Measurements from ENCODE around the gene MAIP1.
"Not testable (repeated sequence)": the region's sequence is repeated elsewhere in the genome, so short reads cannot be mapped to it uniquely, and the experiment has no call there.

The MAIP1 gene

GRCh38 chr2:199955339-199956061, at the start of gene MAIP1, which contains the start of gene TYW5:
Gene MAIP1, plus strand, starts transcription at chr2:199955582. Its CDS starts 217 bp downstream, at chr2:199955799.
Gene TYW5, minus strand, starts transcription at chr2:199955491. Its CDS starts 21 bp downstream, at chr2:199955470.
- DNase-seq (ENCODE audit: low spot score), result peak; percentile 92

GRCh38 chr2:199907008-199907714, 48.2 kb upstream of the MAIP1 start:
- no peak for DNase-seq (ENCODE audit: low spot score)

GRCh38 chr2:199910338-199911051, 44.9 kb upstream of the MAIP1 start:
- no peak for DNase-seq (ENCODE audit: low spot score)

- DNase-seq (ENCODE audit: low spot score), result peak; percentile 99
These were observed 44.1 kb upstream of the MAIP1 start, which contains the start of gene C2orf69 for GRCh38 chr2:199911052-199911876. Gene C2orf69, plus strand, starts transcription at chr2:199911293. Its CDS starts 146 bp downstream, at chr2:199911439.

- DNase-seq (ENCODE audit: low spot score), result no peak
These were observed 43.6 kb upstream of the MAIP1 start for GRCh38 chr2:199911877-199912161.

- DNase-seq (ENCODE audit: low spot score), result not testable (repeated sequence)
These were observed 42.7 kb upstream of the MAIP1 start for GRCh38 chr2:199912553-199913114.

GRCh38 chr2:199914372-199914958, 40.9 kb upstream of the MAIP1 start:
- no peak for DNase-seq (ENCODE audit: low spot score)

GRCh38 chr2:199916980-199917379, 38.4 kb upstream of the MAIP1 start:
- DNase-seq (ENCODE audit: low spot score), result no peak

GRCh38 chr2:199922856-199923255, 32.5 kb upstream of the MAIP1 start:
- peak; percentile 39 for DNase-seq (ENCODE audit: low spot score)

- no peak for DNase-seq (ENCODE audit: low spot score)
These were observed 31.5 kb upstream of the MAIP1 start for GRCh38 chr2:199923924-199924323.

GRCh38 chr2:199926806-199927205, 28.6 kb upstream of the MAIP1 start:
- DNase-seq (ENCODE audit: low spot score), result no peak

- DNase-seq (ENCODE audit: low spot score), result no peak
These were observed 27.2 kb upstream of the MAIP1 start for GRCh38 chr2:199928226-199928625.

- DNase-seq (ENCODE audit: low spot score), result no peak
These were observed 26.8 kb upstream of the MAIP1 start for GRCh38 chr2:199928626-199929025.

- no peak for DNase-seq (ENCODE audit: low spot score)
These were observed 26.1 kb upstream of the MAIP1 start for GRCh38 chr2:199929262-199929661.

GRCh38 chr2:199932312-199932855, 23.0 kb upstream of the MAIP1 start:
- peak; percentile 94 for DNase-seq (ENCODE audit: low spot score)

- no peak for DNase-seq (ENCODE audit: low spot score)
These were observed 21.9 kb upstream of the MAIP1 start for GRCh38 chr2:199933466-199933865.

GRCh38 chr2:199936554-199936953, 18.8 kb upstream of the MAIP1 start:
- no peak for DNase-seq (ENCODE audit: low spot score)

GRCh38 chr2:199940373-199940772, 15.0 kb upstream of the MAIP1 start:
- DNase-seq (ENCODE audit: low spot score), result no peak

GRCh38 chr2:199943373-199943772, 12.0 kb upstream of the MAIP1 start:
- no peak for DNase-seq (ENCODE audit: low spot score)

- DNase-seq (ENCODE audit: low spot score), result no peak
These were observed 9.2 kb upstream of the MAIP1 start for GRCh38 chr2:199946196-199946595.

GRCh38 chr2:199946836-199947235, 8.5 kb upstream of the MAIP1 start:
- no peak for DNase-seq (ENCODE audit: low spot score)

Data from Ammon's horn (tissue), 1 donor.